Measurements from ENCODE around the gene TRIM45. TPM values are rescaled to one million over a fixed set of nuclear protein-coding genes. Genes with fewer than 3 reads are reported as not detected.

The TRIM45 gene
- total RNA-seq, 1 donor from 2014 or later: 8.0 TPM

DNA sequence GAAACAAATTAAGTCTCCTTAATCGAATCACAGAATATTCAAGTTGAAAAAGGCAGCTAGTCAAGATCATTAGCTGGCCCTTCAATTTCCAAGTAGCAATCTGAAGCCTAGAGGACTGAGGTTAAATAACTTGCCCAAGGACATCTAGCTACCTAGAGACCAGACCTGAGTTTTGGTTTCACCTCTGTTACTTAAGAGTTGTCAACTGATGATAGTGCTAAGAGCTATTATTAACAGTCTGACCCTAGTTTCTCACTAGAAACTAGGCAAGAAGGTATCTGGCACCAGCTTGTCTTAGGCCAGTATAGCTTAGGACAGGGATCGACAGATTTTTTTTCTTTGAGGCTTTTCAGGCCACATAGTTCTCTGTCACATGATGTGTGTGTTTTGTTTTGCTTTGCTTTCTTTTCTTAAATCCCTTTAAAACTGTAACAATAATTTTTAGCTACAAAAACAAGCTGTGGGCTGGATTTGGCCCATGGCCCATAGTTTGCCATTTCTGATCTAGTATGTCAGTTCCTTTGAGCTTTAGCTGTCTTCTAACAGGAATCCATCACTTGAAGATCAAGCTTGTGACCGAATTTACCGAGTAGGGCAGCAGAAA is 23.2 kb downstream of the TRIM45 start:
- no peak for DNase-seq (ENCODE audit: low spot score)

DNA sequence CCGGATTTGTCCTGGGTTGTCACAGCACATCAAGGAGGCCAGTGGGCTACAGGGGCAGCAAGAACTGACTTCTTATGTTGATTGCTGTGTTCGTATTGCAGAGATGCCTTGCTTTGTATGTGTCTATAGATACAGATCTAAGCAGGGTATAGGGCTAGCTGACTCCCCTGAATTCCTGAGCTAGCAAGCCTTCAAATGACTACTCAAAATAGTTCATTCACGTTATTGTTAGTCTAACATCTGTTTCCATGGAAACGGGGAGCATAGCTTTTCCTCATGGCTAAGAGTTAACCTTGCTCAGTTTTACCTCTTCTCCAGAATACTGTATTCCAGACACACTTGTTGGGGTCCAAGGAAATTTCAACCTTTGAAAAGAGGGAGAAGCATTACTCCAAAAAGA is 24.1 kb downstream of the TRIM45 start:
- DNase-seq (ENCODE audit: low spot score): no peak

DNA sequence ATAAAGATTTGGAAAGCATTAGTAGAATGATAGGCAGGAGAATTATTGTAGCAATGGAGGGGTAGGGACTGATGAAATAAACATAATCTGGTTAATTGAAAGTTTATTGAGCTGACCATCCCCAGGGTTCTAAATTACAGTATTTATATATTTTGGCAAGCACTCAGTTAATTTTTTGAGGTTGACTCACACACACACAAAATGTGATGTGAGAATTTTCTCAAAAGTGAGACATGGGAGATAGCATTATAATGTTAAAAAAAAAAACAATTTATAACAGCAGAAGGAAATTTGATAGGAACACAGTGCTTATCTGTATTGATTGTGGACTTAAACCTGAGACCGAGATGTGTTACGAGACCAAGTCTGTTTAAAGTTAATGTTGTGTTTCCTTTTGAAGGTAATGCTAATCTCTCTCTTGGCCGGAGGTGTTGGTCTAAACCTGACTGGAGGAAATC is 24.6 kb downstream of the TRIM45 start:
- no peak for DNase-seq (ENCODE audit: low spot score)

DNA sequence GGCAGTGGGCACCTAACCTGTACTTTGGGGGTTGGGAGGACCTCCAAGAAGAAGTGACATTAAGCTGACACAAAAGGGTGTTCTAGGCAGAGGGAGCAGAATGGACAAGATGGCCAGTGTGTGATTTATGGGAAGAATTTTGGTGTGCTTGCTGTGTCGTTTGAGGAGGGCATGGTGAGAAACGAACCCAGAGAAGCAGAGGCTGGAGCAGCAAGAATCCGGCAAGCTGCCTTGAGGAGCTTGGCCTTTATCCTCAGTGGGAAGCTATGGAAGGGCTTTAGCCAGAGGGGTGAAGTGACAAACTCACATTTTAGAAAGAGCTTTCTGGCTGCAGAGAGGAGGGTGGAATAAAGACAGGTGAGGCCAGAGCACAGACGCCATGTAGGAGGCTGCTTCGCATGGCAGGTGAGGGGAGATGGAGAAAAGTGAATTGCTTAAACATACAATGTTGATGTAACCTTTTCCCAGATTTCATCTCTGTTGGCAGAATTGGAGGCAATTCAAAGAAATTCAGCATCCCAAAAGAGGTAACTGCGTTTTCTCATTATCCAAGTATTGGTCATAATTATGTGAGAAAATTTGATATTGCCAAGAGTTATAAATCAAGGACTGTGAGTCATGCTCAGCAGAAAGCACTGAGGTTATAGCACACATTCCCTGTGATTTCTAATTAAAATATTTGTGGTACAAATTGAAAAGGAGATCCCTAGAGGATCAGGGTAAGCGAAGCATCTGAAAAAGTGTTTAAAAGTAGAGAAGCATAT is 26.5 kb downstream of the TRIM45 start:
- DNase-seq (ENCODE audit: low spot score): no peak

DNA sequence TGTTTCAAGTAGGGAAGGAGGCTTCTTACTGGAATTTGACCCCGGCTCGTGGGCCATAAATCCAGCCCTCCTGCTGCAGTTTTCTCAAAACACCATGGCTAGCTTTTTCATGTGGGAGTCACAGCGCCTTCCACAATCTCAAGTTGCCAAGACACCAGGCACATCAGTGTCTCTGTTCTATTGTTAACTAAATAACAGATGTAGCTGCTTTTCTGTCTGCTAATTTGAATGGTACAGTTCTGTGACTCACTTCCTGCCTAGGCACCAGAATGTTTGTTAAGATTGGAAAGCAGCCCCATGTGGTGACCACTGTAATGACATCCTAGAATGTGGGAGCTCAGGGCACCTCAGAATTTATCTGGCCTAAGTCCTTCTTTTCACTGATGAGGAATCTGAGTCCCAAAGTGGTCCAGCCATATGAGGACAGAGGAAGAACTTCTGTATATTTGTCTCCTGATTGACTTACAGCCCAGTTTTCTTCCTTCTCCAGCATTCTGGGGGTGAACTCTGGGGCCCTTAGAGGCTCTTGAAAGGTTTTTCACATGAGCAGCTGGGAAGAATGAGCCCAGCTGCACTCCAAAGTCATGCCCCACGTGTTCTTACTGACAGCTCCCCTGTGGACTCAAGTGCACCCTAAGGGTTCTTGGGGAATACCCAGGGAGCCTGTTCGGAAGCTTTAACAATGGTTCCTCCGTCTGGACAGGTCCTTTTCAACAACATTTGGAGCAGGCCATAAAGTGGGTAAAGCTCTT is 27.5 kb downstream of the TRIM45 start:
- no peak for DNase-seq (ENCODE audit: low spot score)

DNA sequence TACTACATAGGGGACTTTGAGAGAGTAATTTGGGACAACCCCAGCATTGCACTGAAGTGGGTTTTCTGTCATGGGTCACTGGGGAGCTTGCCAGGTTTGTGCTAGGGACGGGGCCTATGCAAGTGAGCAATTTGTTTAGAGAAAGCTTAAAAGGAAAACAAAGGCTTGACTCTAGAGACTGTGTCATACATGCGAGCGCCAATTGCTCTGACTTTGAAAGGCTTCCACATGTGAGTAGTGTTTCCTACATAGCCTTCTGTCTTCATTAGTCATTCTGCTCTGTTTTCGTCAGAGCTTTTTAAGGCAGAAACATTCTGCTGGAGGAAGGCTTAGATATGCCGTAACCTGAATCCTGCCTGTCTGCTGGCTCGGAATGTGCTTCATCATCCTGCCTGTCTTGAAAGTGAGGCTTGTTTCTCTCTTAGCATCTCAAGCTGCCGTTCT is 28.4 kb downstream of the TRIM45 start:
- DNase-seq (ENCODE audit: low spot score): no peak

DNA sequence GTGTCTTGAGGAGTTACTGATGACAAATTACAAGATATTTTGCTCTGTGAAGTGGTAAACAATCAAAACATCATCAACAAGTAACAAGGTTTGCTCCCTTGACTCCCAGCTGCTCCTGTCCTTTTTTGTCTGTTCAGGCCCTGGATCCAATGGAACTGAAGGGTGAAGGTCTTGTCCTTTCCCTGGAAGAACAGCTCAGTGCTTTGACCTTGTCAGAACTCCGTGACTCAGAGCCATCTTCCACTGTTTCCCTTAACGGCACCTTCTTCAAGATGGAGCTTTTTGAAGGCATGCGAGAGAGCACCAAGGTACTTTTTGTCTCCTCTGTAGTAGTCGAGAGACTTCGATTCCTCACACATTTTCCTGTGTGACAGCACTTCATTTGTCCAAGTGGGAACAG is 29.0 kb downstream of the TRIM45 start:
- DNase-seq (ENCODE audit: low spot score): no peak

DNA sequence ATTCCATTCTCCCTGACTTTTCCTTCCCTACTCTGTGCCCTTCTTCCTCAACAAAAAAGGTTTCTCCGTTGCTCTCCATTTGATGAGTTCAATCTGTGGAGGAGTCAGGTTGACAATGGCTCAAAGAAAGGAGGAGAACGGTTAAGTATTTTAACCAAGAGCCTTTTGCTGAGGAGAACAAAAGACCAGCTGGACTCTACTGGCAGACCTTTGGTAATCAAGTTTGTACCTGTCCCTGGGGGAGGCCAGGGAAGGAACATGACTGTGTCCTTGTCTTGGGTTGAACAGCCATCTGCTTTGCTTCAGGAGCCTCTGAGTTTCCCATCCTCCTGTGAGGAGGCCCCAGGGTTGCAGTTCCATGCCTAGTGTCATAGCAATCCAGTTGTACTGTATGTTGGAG is 31.6 kb downstream of the TRIM45 start:
- DNase-seq (ENCODE audit: low spot score): no peak

DNA sequence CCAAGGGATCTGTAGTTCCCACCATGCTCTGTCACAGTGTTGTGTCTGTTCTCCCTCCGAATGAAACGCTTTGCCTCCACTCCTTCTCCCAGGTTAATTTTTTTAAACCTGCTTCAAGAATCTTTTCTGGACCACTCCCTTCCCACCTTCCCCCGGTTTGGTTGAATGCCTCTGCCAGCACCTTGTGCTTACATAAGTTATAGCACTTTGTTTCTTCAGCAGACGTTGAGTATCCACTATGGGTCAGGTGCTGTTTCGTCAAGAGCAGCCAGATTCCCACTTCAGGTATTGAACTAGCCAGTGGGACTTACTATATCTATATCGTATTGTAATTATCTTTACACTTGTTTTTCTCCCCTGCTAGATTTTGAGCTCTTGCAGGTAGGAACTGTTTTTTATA is 33.9 kb downstream of the TRIM45 start:
- no peak for DNase-seq (ENCODE audit: low spot score)

DNA sequence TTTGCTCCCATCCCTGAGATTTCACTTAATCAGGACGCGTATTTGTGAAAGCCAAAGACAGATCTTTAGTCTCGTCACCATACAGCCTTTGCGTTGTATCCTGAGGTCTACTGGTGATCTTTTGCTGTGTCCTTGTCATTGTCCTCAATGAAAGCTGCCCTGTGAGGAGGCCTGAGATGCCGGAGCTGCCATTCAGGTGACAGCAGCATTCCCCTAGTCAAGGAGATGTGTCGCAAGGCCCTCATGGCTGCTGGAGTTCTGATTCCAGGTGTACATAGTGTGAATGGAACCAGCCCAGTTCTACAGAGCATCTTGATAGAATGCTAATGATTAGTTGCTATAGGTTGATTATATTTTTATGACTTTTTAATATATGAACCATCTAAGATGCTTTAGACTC is 37.3 kb downstream of the TRIM45 start:
- no peak for DNase-seq (ENCODE audit: low spot score)

DNA sequence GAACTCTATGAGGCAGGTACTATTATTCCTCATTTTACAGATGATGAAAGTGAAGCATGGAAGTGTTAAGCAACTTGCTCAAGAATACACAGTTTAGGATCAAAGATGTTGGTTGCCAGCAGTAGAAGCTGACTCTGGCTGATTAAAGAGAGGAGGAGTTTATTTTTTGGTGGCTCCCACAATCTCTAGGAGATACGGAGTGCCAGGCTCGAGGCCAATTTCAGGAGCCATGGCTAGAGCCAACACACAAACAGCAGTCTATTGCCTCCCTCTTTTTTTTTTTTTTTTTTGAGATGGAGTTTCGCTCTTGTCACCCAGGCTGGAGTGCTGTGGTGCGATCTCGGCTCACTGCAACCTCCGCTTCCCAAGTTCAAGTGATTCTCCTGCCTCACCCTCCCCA is 41.8 kb downstream of the TRIM45 start:
- no peak for DNase-seq (ENCODE audit: low spot score)

DNA sequence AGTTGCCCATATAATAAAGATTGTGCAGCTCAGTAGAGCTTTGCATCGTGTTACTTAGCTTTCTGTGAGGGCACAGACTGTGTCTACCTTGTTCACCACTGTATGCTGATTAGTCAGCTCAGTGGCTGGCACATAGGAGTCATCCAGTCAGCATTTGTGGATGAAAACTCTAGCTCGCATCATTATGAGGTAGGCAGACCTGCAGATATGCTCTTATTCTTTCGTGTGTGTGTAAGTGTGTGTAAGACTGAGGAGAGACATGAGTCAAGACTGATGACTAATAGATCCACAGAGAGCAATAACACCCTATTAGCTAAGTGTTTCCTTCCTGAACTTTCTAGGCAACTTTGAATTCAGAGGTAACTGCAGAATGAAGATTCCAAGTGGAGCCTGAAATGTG is 44.3 kb downstream of the TRIM45 start:
- no peak for DNase-seq (ENCODE audit: low spot score)

DNA sequence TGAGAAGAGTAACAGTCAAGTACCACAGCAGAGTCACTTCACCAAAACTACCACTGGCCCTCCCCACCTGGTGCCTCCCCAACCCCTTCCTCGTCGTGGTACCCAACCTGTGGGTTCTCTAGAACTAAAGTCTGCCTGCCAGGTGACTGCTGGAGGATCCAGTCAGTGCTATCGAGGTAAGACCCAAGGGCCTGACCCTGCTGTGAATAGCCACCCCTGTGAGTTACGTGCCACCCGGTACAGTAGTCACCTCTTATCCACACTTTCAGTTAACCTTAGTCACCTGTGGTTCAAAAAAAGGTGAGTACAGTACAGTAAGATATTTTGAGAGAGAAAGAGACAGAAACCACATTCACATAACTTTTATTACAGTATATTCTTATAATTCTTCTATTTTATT is 44.9 kb downstream of the TRIM45 start:
- no peak for DNase-seq (ENCODE audit: low spot score)

DNA sequence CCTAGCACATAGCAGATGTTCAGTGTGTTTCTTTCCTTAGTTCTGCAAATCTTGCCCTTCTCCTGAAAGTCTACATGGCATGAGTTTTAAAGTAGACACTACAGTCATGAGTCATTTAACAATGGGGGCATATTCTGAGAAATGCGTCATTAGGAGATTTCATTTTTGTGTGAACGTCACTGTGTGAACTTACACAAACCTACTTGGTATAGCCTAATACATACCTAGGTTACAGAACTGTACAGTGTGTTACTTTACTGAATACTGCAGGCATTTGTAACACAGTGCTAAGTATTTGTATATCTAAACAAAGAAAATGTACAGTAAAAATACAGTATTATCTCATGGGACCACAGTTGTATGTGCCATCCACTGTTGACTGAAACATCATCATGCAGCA is 51.4 kb downstream of the TRIM45 start:
- DNase-seq (ENCODE audit: low spot score): no peak

DNA sequence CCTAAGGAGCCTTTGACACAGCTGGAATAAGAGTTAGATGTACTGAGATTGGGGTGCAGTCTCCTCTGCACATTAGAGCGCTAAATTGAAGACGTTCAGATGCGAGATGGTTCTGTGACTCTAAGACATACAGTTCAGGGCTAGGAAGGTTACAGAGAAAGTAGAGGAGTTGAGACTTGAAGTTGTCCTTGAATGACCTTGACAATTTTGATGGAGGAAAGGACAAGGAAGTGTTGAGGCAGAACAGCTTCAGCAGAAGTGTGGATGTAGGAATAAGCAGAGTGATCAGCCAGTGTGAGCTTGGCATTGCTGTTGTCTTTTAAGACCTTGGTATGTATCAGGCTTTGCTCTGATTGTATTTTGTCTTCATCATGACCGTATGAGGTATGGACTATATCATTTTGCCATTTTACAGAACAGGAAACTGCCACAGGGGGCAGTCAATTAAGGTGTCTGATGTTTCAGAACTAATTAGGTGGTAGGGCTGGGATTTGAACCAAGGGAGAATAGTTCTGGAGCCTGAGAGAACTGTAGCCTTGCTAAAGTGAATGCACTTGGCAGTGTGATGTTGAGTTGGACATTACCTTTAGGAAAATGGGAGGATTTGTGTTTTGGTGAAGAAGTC is 52.2 kb downstream of the TRIM45 start:
- DNase-seq (ENCODE audit: low spot score): no peak

DNA sequence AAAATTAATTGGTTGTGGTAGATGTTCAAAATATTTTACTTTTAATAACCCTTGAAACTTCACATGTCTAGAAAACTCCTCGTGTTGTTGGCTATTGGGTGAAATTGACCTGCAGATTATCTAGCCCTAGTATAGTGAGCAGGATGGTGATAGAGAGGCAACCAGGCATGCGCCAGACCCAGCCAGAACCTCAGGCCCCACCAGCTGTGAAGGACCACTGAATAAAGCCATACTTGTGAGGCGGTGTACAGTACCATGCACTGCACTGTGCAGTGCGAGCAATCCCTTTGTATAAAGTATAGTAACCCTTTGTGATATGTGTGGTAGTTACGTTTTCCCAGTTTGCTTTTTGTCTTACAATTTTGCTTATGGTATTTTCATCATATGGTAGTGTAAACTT is 53.0 kb downstream of the TRIM45 start:
- no peak for DNase-seq (ENCODE audit: low spot score)

DNA sequence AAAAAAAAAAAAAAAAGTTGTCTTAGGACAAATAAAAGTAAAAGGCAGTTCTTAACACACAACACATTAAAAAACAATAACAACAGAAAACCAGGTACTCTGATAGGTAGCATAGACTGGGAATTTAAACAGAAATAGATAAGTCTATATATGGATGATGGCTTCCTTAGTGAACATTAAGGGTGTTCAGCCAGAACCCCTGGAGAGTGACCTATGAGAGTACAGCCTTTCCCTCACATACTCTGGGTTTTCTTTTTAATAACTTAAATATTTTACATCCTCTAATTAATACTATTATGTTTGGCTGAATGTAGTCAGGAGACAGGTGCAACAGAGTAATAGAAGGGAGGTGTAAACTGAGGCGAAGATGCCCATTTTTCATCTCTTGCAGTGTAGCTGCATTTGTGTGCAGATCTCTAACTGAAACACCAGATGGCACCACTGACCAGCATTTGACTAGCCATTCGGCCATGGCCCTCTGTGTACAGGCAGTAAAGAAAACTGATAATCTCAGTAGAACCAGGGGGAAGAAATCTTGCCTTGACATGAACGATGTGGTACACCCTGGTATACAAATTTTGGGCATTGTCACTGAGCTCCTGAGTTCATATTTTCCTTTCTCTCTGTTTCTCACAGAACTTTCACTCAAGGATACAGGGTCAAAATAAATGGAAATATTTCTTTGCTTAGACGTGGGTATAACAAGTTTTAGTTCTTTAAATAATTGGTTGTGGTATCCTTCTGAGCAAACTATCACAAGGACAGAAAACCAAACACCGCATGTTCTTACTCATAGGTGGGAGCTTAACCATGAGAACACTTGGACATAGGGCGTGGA is 53.8 kb downstream of the TRIM45 start:
- peak; percentile 70 for DNase-seq (ENCODE audit: low spot score)

DNA sequence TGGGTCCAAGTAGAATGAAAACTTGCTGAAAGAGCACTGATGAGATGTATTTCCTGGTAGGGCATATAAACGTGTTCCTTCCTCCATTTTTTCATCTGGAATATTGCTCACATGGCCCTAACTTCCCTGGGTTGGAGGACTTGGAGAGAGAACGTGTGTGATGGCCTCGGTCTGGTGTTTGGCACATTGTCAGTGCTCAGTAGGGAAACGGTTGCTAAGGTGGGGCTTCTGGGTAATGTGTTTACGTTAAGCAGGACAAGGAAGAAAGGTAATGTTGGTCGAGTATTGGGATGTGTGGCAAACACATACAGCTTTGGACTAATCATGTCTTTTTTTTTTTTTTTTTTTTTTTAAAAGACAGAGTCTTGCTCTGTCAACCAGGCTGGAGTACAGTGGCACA is 55.2 kb downstream of the TRIM45 start:
- no peak for DNase-seq (ENCODE audit: low spot score)

DNA sequence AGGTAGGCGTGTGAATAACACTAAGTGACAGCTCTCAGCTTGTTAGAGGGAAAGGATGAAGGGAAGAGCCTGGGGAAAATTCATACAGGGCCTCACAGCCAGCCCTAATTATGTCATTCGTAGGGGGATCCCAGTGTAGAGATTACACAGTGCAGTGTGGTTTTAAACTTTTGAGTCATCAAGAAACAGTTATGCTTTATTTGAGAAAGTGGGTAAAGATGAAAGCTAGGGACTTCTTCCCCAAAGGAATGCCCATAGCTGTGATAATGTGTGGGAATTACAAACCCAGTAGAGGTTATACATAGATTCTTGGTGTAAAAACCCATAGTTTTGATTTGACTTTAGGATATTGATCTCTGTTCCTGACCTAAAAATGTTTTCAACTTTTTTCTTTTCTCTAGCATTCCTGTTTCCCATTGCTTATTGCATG is 59.5 kb downstream of the TRIM45 start:
- DNase-seq (ENCODE audit: low spot score): no peak

All from ureter (tissue), 1 donor.